ENCODE data around the gene PRDM16.

GRCh38 chr1:3063379-3064295 lies 5.4 kb upstream of the PRDM16 start:
- TF ChIP-seq CTCF (IDR thresholded peaks at IDR 0.05; ENCODE audit: low read length) (no peak), EZH2phosphoT487 (IDR thresholded peaks at IDR 0.05; ENCODE audit: low read length) (no peak), EZH2 (optimal IDR thresholded peaks at IDR 0.05; ENCODE audit: low read depth, low read length) (no peak)
